LNCaP clone FGC (cell line): ENCODE data around the gene GNRHR.

Experiments
- DNase-seq: peaks from one replicate; pipeline ENCODE4 v3.0.0-alpha.2; 2011; ENCODE audit warnings: low read depth
- H3K4me3 ChIP-seq: 2 replicates; pipeline ENCODE4 v1.5.1; 2011; ENCODE audit warnings: mild to moderate bottlenecking, low read depth, low read length, control low read depth
- CTCF ChIP-seq: IDR thresholded peaks from 2 replicates; pipeline ENCODE4 v1.5.1; 2012; ENCODE audit warnings: mild to moderate bottlenecking; ENCODE audit not compliant: control insufficient read depth, insufficient read depth; ENCODE audit errors: extremely low read depth

The GNRHR gene

GRCh38 chr4:67691328-67691727, 62.9 kb downstream of the GNRHR start:
- no peak for DNase-seq
- no peak overlapping the region for H3K4me3 ChIP-seq
- no peak for TF ChIP-seq CTCF
